A549 (cell line): Measurements from ENCODE around the gene INO80C. TPM values are rescaled to one million over a fixed set of nuclear protein-coding genes. Genes with fewer than 3 reads are reported as not detected.

Experiments
- BCL3 ChIP-seq: fragments of >200 bp; sonication (Bioruptor Twin); formaldehyde crosslinking; IDR thresholded peaks from 3 replicates; pipeline ENCODE4 v1.6.1; 2016
- CBX2 ChIP-seq: fragments of 200-600 bp; sonication (generic); IDR thresholded peaks from 2 replicates; pipeline ENCODE4 v1.6.1; 2016; ENCODE audit warnings: low read depth, mild to moderate bottlenecking, borderline replicate concordance
- CHD2 ChIP-seq: fragments of 150-350 bp; IDR thresholded peaks from 2 replicates; pipeline ENCODE4 v1.6.1; 2014; ENCODE audit warnings: low read length; ENCODE audit not compliant: partially characterized antibody
- EHF ChIP-seq: fragments of 250-450 bp; sonication (Bioruptor Pico); IDR thresholded peaks from 2 replicates; pipeline ENCODE4 v1.5.0; 2020; ENCODE audit warnings: mild to moderate bottlenecking
- FOSL2 ChIP-seq, 2 experiments: fragments of 450-650 bp in 1 of 2; fragments of >200 bp in 1 of 2; sonication (Bioruptor Twin) in 1 of 2; formaldehyde crosslinking; IDR thresholded peaks; 2 replicates each; pipeline versions ENCODE4 v1.5.0 to v1.6.1; 2016 to 2020; ENCODE audit warnings: mild to moderate bottlenecking in 1 of 2, moderate library complexity in 1 of 2
- HEYL ChIP-seq: fragments of 250-450 bp; sonication (Bioruptor Pico); IDR thresholded peaks from 2 replicates; pipeline ENCODE4 v1.8.0; 2021; ENCODE audit warnings: mild to moderate bottlenecking, moderate library complexity
- HOXA7 ChIP-seq: fragments of 250-450 bp; sonication (Bioruptor Pico); IDR thresholded peaks from 2 replicates; pipeline ENCODE4 v1.5.0; 2020; ENCODE audit warnings: mild to moderate bottlenecking, moderate library complexity
- HOXB13 ChIP-seq: fragments of 250-450 bp; sonication (Bioruptor Pico); IDR thresholded peaks from 2 replicates; pipeline ENCODE4 v1.5.0; 2020; ENCODE audit warnings: low read depth, mild to moderate bottlenecking, moderate library complexity
- JUN ChIP-seq, 2 experiments: fragments of >200 bp; sonication (Bioruptor Twin); formaldehyde crosslinking; IDR thresholded peaks; 2 replicates in 1 of 2; 3 replicates in 1 of 2; pipeline ENCODE4 v1.6.1; 2016 to 2017
- MAZ ChIP-seq: fragments of 150-350 bp; IDR thresholded peaks from 2 replicates; pipeline ENCODE4 v1.6.1; 2014; ENCODE audit warnings: antibody characterized with exemption, low read depth, low read length, borderline replicate concordance
- NR3C1 ChIP-seq: fragments of >200 bp; sonication (Bioruptor Twin); formaldehyde crosslinking; IDR thresholded peaks from 3 replicates; pipeline ENCODE4 v1.6.1; 2017
- RAD21 ChIP-seq, 2 experiments: fragments of >200 bp in 1 of 2; sonication (Bioruptor Twin) in 1 of 2; formaldehyde crosslinking in 1 of 2; IDR thresholded peaks in 1 of 2; conservative IDR thresholded peaks in 1 of 2; 2 replicates in 1 of 2; 3 replicates in 1 of 2; pipeline ENCODE4 v1.6.1; 2012 to 2018; ENCODE audit warnings: inconsistent platforms in 1 of 2
- RARB ChIP-seq: fragments of 250-450 bp; sonication (Bioruptor Pico); IDR thresholded peaks from 2 replicates; pipeline ENCODE4 v1.8.0; 2021; ENCODE audit warnings: mild to moderate bottlenecking, moderate library complexity
- RCOR1 ChIP-seq: fragments of 150-350 bp; IDR thresholded peaks from 2 replicates; pipeline ENCODE4 v1.6.1; 2014; ENCODE audit warnings: antibody characterized with exemption, low read length, low read depth
- TFCP2L1 ChIP-seq: fragments of 250-450 bp; sonication (Bioruptor Pico); IDR thresholded peaks from 2 replicates; pipeline ENCODE4 v1.5.0; 2021; ENCODE audit warnings: mild to moderate bottlenecking
- ZNF302 ChIP-seq: fragments of 250-450 bp; sonication (Bioruptor Pico); IDR thresholded peaks from 2 replicates; pipeline ENCODE4 v1.9.0; 2021; ENCODE audit warnings: inconsistent platforms, mild to moderate bottlenecking, moderate library complexity
- ZSCAN20 ChIP-seq: fragments of 250-450 bp; sonication (Bioruptor Pico); IDR thresholded peaks from 2 replicates; pipeline ENCODE4 v1.8.0; 2022; ENCODE audit warnings: mild to moderate bottlenecking, moderate library complexity
- polyA plus RNA-seq, 4 experiments: library from polyadenylated mRNA; depleted of rRNA in 3 of 4; stranded (reverse); fragments of >200 nt; fragmentation: RNase III in 1 of 4; extraction: RNeasy Plus Mini Kit Qiagen cat#74134 plus additional on column Dnase treatment in 1 of 4; gene quantifications; 2 replicates in 3 of 4; 3 replicates in 1 of 4; pipeline ENCODE4 v1.2.3, GENCODE V29; 2011 to 2017
- TF ChIP-seq, protein P1 (sequence below): fragments of 200-600 bp; sonication (generic); IDR thresholded peaks from 2 replicates; pipeline ENCODE4 v1.6.1; 2016; ENCODE audit warnings: antibody characterized with exemption, mild to moderate bottlenecking, moderate library complexity
- TF ChIP-seq, protein P2 (sequence below): fragments of >200 bp; sonication (Bioruptor Twin); formaldehyde crosslinking; IDR thresholded peaks from 3 replicates; pipeline ENCODE4 v1.5.1; 2016
- TF ChIP-seq, protein P3 (sequence below): IDR thresholded peaks from 2 replicates; pipeline ENCODE4 v1.6.1; 2012

INO80C gene
- polyA plus RNA-seq, 2 of the 4 experiments (the other 2 are of a cell fraction) = 22.1 to 33.3 TPM

GRCh38 chr18:35497370-35498197 is at the start of gene INO80C (continued):
- TF ChIP-seq RARB (CRISPR knock-in tag) (no peak), EHF (CRISPR knock-in tag) (peak; percentile 60; the same call in 1 of the 2 replicates), RAD21 (conservative IDR thresholded peaks at IDR 0.05 in 1 of 2, IDR thresholded peaks at IDR 0.05 in 1 of 2) (peak; percentile 31 to 43), JUN (IDR thresholded peaks at IDR 0.05) (peak; percentile 61 to 91; a peak in 4 of 5 replicates), HOXA7 (CRISPR knock-in tag) (no peak), MAZ (peak; percentile 76; the same call in 1 of the 2 replicates), BCL3 (peak; percentile 88), CBX2 (no peak), CHD2 (no peak), ZNF302 (CRISPR knock-in tag) (no peak), RCOR1 (no peak), ZSCAN20 (CRISPR knock-in tag) (no peak), HOXB13 (CRISPR knock-in tag) (no peak), HEYL (CRISPR knock-in tag) (no peak), FOSL2 (IDR thresholded peaks at IDR 0.05) (no peak), FOSL2 (CRISPR knock-in tag; IDR thresholded peaks at IDR 0.05) (0 out of 2 replicates have a peak, but pooled peaks have one; percentile 26), TFCP2L1 (no peak), NR3C1 (no peak)
- TF ChIP-seq, protein P1, sequence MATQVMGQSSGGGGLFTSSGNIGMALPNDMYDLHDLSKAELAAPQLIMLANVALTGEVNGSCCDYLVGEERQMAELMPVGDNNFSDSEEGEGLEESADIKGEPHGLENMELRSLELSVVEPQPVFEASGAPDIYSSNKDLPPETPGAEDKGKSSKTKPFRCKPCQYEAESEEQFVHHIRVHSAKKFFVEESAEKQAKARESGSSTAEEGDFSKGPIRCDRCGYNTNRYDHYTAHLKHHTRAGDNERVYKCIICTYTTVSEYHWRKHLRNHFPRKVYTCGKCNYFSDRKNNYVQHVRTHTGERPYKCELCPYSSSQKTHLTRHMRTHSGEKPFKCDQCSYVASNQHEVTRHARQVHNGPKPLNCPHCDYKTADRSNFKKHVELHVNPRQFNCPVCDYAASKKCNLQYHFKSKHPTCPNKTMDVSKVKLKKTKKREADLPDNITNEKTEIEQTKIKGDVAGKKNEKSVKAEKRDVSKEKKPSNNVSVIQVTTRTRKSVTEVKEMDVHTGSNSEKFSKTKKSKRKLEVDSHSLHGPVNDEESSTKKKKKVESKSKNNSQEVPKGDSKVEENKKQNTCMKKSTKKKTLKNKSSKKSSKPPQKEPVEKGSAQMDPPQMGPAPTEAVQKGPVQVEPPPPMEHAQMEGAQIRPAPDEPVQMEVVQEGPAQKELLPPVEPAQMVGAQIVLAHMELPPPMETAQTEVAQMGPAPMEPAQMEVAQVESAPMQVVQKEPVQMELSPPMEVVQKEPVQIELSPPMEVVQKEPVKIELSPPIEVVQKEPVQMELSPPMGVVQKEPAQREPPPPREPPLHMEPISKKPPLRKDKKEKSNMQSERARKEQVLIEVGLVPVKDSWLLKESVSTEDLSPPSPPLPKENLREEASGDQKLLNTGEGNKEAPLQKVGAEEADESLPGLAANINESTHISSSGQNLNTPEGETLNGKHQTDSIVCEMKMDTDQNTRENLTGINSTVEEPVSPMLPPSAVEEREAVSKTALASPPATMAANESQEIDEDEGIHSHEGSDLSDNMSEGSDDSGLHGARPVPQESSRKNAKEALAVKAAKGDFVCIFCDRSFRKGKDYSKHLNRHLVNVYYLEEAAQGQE = 0 out of 2 replicates have a peak, but pooled peaks have one; percentile 21
- TF ChIP-seq, protein P2, sequence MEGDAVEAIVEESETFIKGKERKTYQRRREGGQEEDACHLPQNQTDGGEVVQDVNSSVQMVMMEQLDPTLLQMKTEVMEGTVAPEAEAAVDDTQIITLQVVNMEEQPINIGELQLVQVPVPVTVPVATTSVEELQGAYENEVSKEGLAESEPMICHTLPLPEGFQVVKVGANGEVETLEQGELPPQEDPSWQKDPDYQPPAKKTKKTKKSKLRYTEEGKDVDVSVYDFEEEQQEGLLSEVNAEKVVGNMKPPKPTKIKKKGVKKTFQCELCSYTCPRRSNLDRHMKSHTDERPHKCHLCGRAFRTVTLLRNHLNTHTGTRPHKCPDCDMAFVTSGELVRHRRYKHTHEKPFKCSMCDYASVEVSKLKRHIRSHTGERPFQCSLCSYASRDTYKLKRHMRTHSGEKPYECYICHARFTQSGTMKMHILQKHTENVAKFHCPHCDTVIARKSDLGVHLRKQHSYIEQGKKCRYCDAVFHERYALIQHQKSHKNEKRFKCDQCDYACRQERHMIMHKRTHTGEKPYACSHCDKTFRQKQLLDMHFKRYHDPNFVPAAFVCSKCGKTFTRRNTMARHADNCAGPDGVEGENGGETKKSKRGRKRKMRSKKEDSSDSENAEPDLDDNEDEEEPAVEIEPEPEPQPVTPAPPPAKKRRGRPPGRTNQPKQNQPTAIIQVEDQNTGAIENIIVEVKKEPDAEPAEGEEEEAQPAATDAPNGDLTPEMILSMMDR = no peak
- TF ChIP-seq, protein P3, sequence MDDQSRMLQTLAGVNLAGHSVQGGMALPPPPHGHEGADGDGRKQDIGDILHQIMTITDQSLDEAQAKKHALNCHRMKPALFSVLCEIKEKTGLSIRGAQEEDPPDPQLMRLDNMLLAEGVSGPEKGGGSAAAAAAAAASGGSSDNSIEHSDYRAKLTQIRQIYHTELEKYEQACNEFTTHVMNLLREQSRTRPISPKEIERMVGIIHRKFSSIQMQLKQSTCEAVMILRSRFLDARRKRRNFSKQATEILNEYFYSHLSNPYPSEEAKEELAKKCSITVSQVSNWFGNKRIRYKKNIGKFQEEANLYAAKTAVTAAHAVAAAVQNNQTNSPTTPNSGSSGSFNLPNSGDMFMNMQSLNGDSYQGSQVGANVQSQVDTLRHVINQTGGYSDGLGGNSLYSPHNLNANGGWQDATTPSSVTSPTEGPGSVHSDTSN = 0 out of 2 replicates have a peak, but pooled peaks have one; percentile 37
